ENCODE measurements around the gene VAV3. TPM values are rescaled to one million over a fixed set of nuclear protein-coding genes. Genes with fewer than 3 reads are reported as not detected.
A peak's percentile ranks its signal among the peaks of the same experiment; 100 is the strongest.

Gene VAV3
- total RNA-seq (10 to 100 TPM in 1 of 5 donors, 1 to 10 TPM in 4; 3.7 to 13.4 (median 4.6) TPM), total RNA-seq (9.6 to 40.3 (median 21.7) reads per million in 29 experiments)
- 19.7 TPM for total RNA-seq (2013)

GRCh38 chr1:107965110-107965991 lies at the start of gene VAV3:
Gene VAV3 (minus strand): TSS chr1:107965180. CDS start chr1:107964869, 311 bp downstream.
- Histone ChIP-seq H3K36me3 (ENCODE audit: control insufficient read depth in 2 of 2, extremely low read depth in 1 of 2, insufficient read depth in 1 of 2, low read length in 1 of 2) (no peaks in the 10 kb centered on the region), H3K4me3 (ENCODE audit: control insufficient read depth in 1 of 2, extremely low read depth in 1 of 2, low read length in 1 of 2) (peak within 1 kb of the TSS; percentile 80 to 96), H3K27me3 (replicated peaks in 1 of 2; ENCODE audit: control insufficient read depth in 2 of 2, extremely low read depth in 1 of 2, insufficient read depth in 2 of 2, low read length in 1 of 2) (peaks cover 0 to 6% of the 10 kb centered on the region in 2 experiments), H3K4me1 (ENCODE audit: control insufficient read depth in 1 of 2, extremely low read depth in 1 of 2, insufficient read depth in 2 of 2, low read length in 2 of 2) (peaks cover 23 to 26% of the 10 kb centered on the region in 2 experiments), H3K27ac (ENCODE audit: low read length) (peak within 1 kb of the TSS; percentile 83), H3K9me3 (no peaks in the 10 kb centered on the region)
- peak; percentile 58 to 69 (median 62) for ATAC-seq (replicated peaks in 1 of 4)
- under 1% methylated on average over 56 of the region's 73 CpGs for WGBS (ENCODE audit: insufficient coverage)
- peaks cover 3% of the 10 kb centered on the region for H3K36me3 Mint-ChIP-seq
- DNase-seq, result peak in 34 of 35 experiments; percentile 9 to 67 (median 32)
- peak within 1 kb of the TSS; percentile 92 to 98 (median 96) for H3K4me3 Mint-ChIP-seq
- no peaks in the 10 kb centered on the region for H3K9me3 Mint-ChIP-seq
- peaks cover 28 to 39% (median 36%) of the 10 kb centered on the region in 3 donors for H3K4me1 Mint-ChIP-seq
- H3K27ac Mint-ChIP-seq, result peak within 1 kb of the TSS; percentile 95 to 96
- ChIA-PET CTCF (interaction anchor here in 1 of 2 donors (1.0 to 2.4 kb wide), 4 partner anchors 160 to 183 kb away, joined by 3 to 20 read pairs (median 3); no protein-coding TSS in a partner anchor), POLR2A (interaction anchor here in 1 of 2 donors (0.8 to 1.4 kb wide), 2 partner anchors 159 to 178 kb away, joined by 3 to 5 read pairs; no protein-coding TSS in a partner anchor)
- H3K27me3 Mint-ChIP-seq, result no peaks in the 10 kb centered on the region

- Mint-ChIP-seq H3K9me3 (no peaks in the 10 kb centered on the region), H3K36me3 (no peaks in the 10 kb centered on the region), H3K27me3 (no peaks in the 10 kb centered on the region), H3K4me1 (peaks cover 0 to 2% (median 0%) of the 10 kb centered on the region in 3 donors), H3K27ac (no peak overlapping the region), H3K4me3 (no peak overlapping the region)
- Histone ChIP-seq H3K36me3 (ENCODE audit: control insufficient read depth in 2 of 2, extremely low read depth in 1 of 2, insufficient read depth in 1 of 2, low read length in 1 of 2) (no peaks in the 10 kb centered on the region), H3K27me3 (replicated peaks in 1 of 2; ENCODE audit: control insufficient read depth in 2 of 2, extremely low read depth in 1 of 2, insufficient read depth in 2 of 2, low read length in 1 of 2) (peaks cover 0 to 2% of the 10 kb centered on the region in 2 experiments), H3K9me3 (no peaks in the 10 kb centered on the region), H3K4me3 (ENCODE audit: control insufficient read depth in 1 of 2, extremely low read depth in 1 of 2, low read length in 1 of 2) (no peak overlapping the region), H3K4me1 (ENCODE audit: control insufficient read depth in 1 of 2, extremely low read depth in 1 of 2, insufficient read depth in 2 of 2, low read length in 2 of 2) (no peaks in the 10 kb centered on the region), H3K27ac (ENCODE audit: low read length) (no peak overlapping the region)
- DNase-seq, result no peak
- ChIA-PET POLR2A (no interaction called here), CTCF (no interaction called here)
- no peak for ATAC-seq (replicated peaks in 1 of 4)
These were observed 47.6 kb upstream of the VAV3 start for GRCh38 chr1:108012553-108012952.

GRCh38 chr1:108011295-108011694 lies 46.3 kb upstream of the VAV3 start:
- Mint-ChIP-seq H3K4me1 (peaks cover 0 to 2% (median 0%) of the 10 kb centered on the region in 3 donors), H3K4me3 (no peak overlapping the region), H3K9me3 (no peaks in the 10 kb centered on the region), H3K36me3 (no peaks in the 10 kb centered on the region), H3K27ac (no peak overlapping the region), H3K27me3 (no peaks in the 10 kb centered on the region)
- H3K36me3 ChIP-seq (ENCODE audit: control insufficient read depth in 2 of 2, extremely low read depth in 1 of 2, insufficient read depth in 1 of 2, low read length in 1 of 2), result no peaks in the 10 kb centered on the region
- H3K4me1 ChIP-seq (ENCODE audit: control insufficient read depth in 1 of 2, extremely low read depth in 1 of 2, insufficient read depth in 2 of 2, low read length in 2 of 2), result no peaks in the 10 kb centered on the region
- no peak overlapping the region for H3K27ac ChIP-seq (ENCODE audit: low read length)
- ChIA-PET POLR2A (no interaction called here), CTCF (interaction anchor here in 1 of 2 donors (0.6 kb wide), 1 partner anchor 170 kb away, joined by 5 read pairs; no protein-coding TSS in a partner anchor)
- peaks cover 0 to 2% of the 10 kb centered on the region in 2 experiments for H3K27me3 ChIP-seq (replicated peaks in 1 of 2; ENCODE audit: control insufficient read depth in 2 of 2, extremely low read depth in 1 of 2, insufficient read depth in 2 of 2, low read length in 1 of 2)
- no peaks in the 10 kb centered on the region for H3K9me3 ChIP-seq
- no peak for ATAC-seq (replicated peaks in 1 of 4)
- no CpG with 5 or more reads among the region's 6 CpGs for WGBS (ENCODE audit: insufficient coverage)
- DNase-seq, result no peak
- H3K4me3 ChIP-seq (ENCODE audit: control insufficient read depth in 1 of 2, extremely low read depth in 1 of 2, low read length in 1 of 2), result no peak overlapping the region

GRCh38 chr1:108010581-108010980 lies 45.6 kb upstream of the VAV3 start:
- Histone ChIP-seq H3K27me3 (replicated peaks in 1 of 2; ENCODE audit: control insufficient read depth in 2 of 2, extremely low read depth in 1 of 2, insufficient read depth in 2 of 2, low read length in 1 of 2) (peaks cover 0 to 2% of the 10 kb centered on the region in 2 experiments), H3K9me3 (no peaks in the 10 kb centered on the region), H3K4me3 (ENCODE audit: control insufficient read depth in 1 of 2, extremely low read depth in 1 of 2, low read length in 1 of 2) (no peak overlapping the region), H3K36me3 (ENCODE audit: control insufficient read depth in 2 of 2, extremely low read depth in 1 of 2, insufficient read depth in 1 of 2, low read length in 1 of 2) (no peaks in the 10 kb centered on the region), H3K27ac (ENCODE audit: low read length) (no peak overlapping the region), H3K4me1 (ENCODE audit: control insufficient read depth in 1 of 2, extremely low read depth in 1 of 2, insufficient read depth in 2 of 2, low read length in 2 of 2) (no peaks in the 10 kb centered on the region)
- H3K36me3 Mint-ChIP-seq, result no peaks in the 10 kb centered on the region
- H3K27me3 Mint-ChIP-seq, result no peaks in the 10 kb centered on the region
- POLR2A ChIA-PET, result no interaction called here
- H3K9me3 Mint-ChIP-seq, result no peaks in the 10 kb centered on the region
- no peak for DNase-seq
- no peak overlapping the region for H3K27ac Mint-ChIP-seq
- peaks cover 0 to 2% (median 0%) of the 10 kb centered on the region in 3 donors for H3K4me1 Mint-ChIP-seq
- CTCF ChIA-PET, result interaction anchor here in 1 of 2 donors (0.6 kb wide), 1 partner anchor 170 kb away, joined by 5 read pairs; no protein-coding TSS in a partner anchor
- H3K4me3 Mint-ChIP-seq, result no peak overlapping the region
- ATAC-seq (replicated peaks in 1 of 4), result no peak
- 77% methylated on average over 3 of the region's 4 CpGs for WGBS (ENCODE audit: insufficient coverage)

- no peaks in the 10 kb centered on the region for H3K9me3 Mint-ChIP-seq
- Histone ChIP-seq H3K4me1 (ENCODE audit: control insufficient read depth in 1 of 2, extremely low read depth in 1 of 2, insufficient read depth in 2 of 2, low read length in 2 of 2) (no peaks in the 10 kb centered on the region), H3K27me3 (replicated peaks in 1 of 2; ENCODE audit: control insufficient read depth in 2 of 2, extremely low read depth in 1 of 2, insufficient read depth in 2 of 2, low read length in 1 of 2) (peaks cover 0 to 2% of the 10 kb centered on the region in 2 experiments), H3K4me3 (ENCODE audit: control insufficient read depth in 1 of 2, extremely low read depth in 1 of 2, low read length in 1 of 2) (no peak overlapping the region), H3K36me3 (ENCODE audit: control insufficient read depth in 2 of 2, extremely low read depth in 1 of 2, insufficient read depth in 1 of 2, low read length in 1 of 2) (no peaks in the 10 kb centered on the region), H3K9me3 (no peaks in the 10 kb centered on the region), H3K27ac (ENCODE audit: low read length) (no peak overlapping the region)
- no peaks in the 10 kb centered on the region for H3K36me3 Mint-ChIP-seq
- ChIA-PET POLR2A (no interaction called here), CTCF (interaction anchor here in 1 of 2 donors (0.6 kb wide), 1 partner anchor 101 kb away, joined by 4 read pairs; no protein-coding TSS in a partner anchor)
- DNase-seq, result no peak
- no peak for ATAC-seq (replicated peaks in 1 of 4)
- peaks cover 0 to 2% (median 0%) of the 10 kb centered on the region in 3 donors for H3K4me1 Mint-ChIP-seq
- no peak overlapping the region for H3K4me3 Mint-ChIP-seq
- H3K27ac Mint-ChIP-seq, result no peak overlapping the region
- no peaks in the 10 kb centered on the region for H3K27me3 Mint-ChIP-seq
These were observed 44.7 kb upstream of the VAV3 start for GRCh38 chr1:108009603-108010195.

GRCh38 chr1:108007531-108007930 lies 42.6 kb upstream of the VAV3 start:
- no peaks in the 10 kb centered on the region for H3K9me3 Mint-ChIP-seq
- POLR2A ChIA-PET, result interaction anchor here in 1 of 2 donors (0.6 kb wide), 1 partner anchor 60 kb away, joined by 3 read pairs; no protein-coding TSS in a partner anchor
- no peaks in the 10 kb centered on the region for H3K36me3 Mint-ChIP-seq
- no peak for ATAC-seq (replicated peaks in 1 of 4)
- no CpG with 5 or more reads among the region's 2 CpGs for WGBS (ENCODE audit: insufficient coverage)
- no peak overlapping the region for H3K27ac Mint-ChIP-seq
- peaks cover 0 to 2% (median 0%) of the 10 kb centered on the region in 3 donors for H3K4me1 Mint-ChIP-seq
- Histone ChIP-seq H3K4me3 (ENCODE audit: control insufficient read depth in 1 of 2, extremely low read depth in 1 of 2, low read length in 1 of 2) (no peak overlapping the region), H3K27me3 (replicated peaks in 1 of 2; ENCODE audit: control insufficient read depth in 2 of 2, extremely low read depth in 1 of 2, insufficient read depth in 2 of 2, low read length in 1 of 2) (peaks cover 0 to 2% of the 10 kb centered on the region in 2 experiments), H3K27ac (ENCODE audit: low read length) (no peak overlapping the region), H3K4me1 (ENCODE audit: control insufficient read depth in 1 of 2, extremely low read depth in 1 of 2, insufficient read depth in 2 of 2, low read length in 2 of 2) (no peaks in the 10 kb centered on the region), H3K36me3 (ENCODE audit: control insufficient read depth in 2 of 2, extremely low read depth in 1 of 2, insufficient read depth in 1 of 2, low read length in 1 of 2) (no peaks in the 10 kb centered on the region), H3K9me3 (no peaks in the 10 kb centered on the region)
- no peak overlapping the region for H3K4me3 Mint-ChIP-seq
- H3K27me3 Mint-ChIP-seq, result no peaks in the 10 kb centered on the region
- CTCF ChIA-PET, result no interaction called here
- no peak for DNase-seq

Measured in T-cell (primary cell).